ENCODE results near the gene LRRC3.

DNA sequence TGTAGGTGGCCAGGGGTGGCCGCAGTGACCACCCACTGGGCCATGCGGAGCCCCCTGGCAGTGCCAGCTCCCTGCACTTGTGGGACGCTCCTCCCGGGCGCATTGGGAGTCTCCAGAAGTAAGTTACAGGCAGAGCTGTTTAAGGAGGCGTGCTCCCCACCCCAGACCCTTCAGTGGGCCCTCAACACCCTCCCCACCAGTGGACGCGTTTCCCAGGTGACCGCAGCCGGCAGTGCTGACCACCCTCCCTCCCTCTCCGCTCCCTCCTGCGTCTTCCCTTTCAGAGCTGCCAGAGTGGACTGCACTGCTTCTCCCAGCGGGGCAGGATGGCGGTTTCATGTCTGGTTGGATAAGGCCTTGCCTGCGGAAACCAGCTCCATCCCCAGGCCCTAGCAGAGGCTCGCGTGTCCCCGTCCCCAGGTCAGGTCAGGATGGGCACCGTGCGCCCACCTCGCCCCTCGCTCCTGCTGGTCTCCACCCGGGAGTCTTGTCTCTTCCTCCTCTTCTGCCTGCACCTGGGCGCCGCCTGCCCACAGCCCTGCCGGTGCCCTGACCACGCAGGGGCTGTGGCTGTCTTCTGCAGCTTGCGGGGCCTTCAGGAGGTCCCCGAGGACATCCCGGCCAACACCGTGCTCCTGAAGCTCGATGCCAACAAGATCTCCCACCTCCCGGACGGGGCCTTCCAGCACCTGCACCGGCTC, 1.1 kb downstream of the LRRC3 start:
- TF ChIP-seq GATA2 (IDR thresholded peaks at IDR 0.05; ENCODE audit: low read depth, low read length) (no peak), GATA3 (IDR thresholded peaks at IDR 0.05; ENCODE audit: low read depth, low read length) (no peak)

All from SH-SY5Y (cell line).